Neuron (in vitro differentiated cells): Measurements from ENCODE around the gene CCDC188.

ENCODE experiments used
- H2AFZ ChIP-seq: one replicate; pipeline ENCODE4 v1.6.1; 2013; ENCODE audit warnings: low read depth, mild to moderate bottlenecking, inconsistent platforms, low read length, moderate library complexity
- H3K27me3 ChIP-seq: one replicate; pipeline ENCODE4 v1.6.1; 2013; ENCODE audit warnings: low read length; ENCODE audit not compliant: insufficient read depth
- H3K36me3 ChIP-seq: one replicate; pipeline ENCODE4 v1.6.1; 2013; ENCODE audit warnings: low read length; ENCODE audit not compliant: insufficient read depth
- H3K4me1 ChIP-seq: one replicate; pipeline ENCODE4 v1.6.1; 2013; ENCODE audit warnings: low read length; ENCODE audit not compliant: insufficient read depth
- H3K4me3 ChIP-seq: 2 replicates; pipeline ENCODE4 v1.5.1; 2013; ENCODE audit warnings: mild to moderate bottlenecking, low read length, moderate library complexity
- H3K9me3 ChIP-seq: one replicate; pipeline ENCODE4 v1.6.1; 2013; ENCODE audit warnings: low read length

CCDC188 gene

DNA sequence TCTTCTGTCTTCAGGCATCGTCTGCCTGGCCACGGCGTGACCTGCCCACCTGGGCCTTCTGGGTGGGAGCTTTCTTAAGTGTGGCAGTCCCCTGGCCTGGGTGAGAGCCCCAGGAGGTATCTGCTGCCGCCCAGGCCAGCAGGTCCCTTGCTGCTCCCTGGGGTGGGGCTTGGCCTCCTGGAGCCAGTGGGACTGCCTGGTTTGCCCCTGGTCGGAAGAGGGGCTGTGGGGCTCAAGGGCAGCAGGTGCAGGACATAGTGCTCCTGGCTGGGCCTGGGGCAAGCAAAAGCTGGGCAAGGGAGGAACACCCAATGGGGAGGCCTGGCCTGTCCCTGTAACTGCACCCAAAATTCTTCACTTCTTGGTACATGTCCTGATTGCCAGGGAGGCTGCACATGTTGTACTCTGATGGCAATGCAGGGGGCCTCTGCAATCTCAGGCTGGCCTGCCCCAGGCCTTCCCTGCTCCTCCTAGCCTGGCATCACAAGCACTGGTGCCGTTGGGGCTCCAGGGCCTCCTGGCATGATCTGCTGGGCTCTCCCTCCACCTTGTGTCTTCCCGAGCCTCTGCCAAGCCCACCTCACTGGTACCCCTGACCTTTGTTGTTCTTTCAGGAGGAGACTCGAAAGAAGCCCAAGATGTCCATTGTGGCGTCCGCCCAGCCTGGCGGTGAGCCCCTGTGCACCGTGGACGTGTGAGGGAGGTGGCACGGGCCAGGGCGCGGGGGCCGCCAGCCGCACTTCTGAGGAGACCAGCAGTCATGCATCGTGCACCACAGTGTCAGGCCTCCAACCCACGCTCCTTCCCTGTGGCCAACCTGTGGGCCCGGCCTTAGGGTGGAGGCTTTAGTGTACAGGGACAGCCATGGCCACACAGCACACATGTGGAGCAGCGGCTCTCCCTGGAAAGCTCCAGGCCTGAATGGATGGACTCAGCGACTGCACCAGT lies 41.2 kb downstream of the CCDC188 start:
- no peak overlapping the region for H3K4me3 ChIP-seq
- no peaks in the 10 kb centered on the region for H3K27me3 ChIP-seq
- H2AFZ ChIP-seq: no peak overlapping the region
- peaks cover 91% of the 10 kb centered on the region for H3K36me3 ChIP-seq
- no peaks in the 10 kb centered on the region for H3K4me1 ChIP-seq
- no peaks in the 10 kb centered on the region for H3K9me3 ChIP-seq

DNA sequence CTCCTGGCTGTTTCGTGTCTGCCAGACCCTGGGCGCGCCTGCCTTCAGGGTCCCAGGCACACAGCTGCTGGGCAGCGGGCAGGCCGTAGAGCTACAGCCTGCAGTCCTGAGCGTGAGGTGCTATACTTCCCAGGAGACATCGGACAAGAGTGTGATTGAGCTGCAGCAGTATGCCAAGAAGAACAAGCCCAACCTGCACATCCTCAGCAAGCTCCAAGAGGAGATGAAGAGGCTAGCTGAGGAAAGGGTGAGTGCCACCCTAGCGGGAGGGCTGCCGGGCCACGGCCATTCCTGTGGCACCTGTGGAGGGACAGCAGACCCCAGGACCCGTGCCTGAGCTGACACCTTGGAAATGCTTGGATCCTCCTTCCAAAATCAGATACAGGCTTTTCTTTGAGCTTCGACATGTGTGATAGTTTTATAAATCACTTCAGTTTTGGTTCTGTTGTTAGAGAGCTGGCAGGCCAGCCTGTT lies 42.1 kb downstream of the CCDC188 start:
- Histone ChIP-seq H3K27me3 (no peaks in the 10 kb centered on the region), H2AFZ (no peak overlapping the region), H3K36me3 (peaks cover 89% of the 10 kb centered on the region), H3K4me3 (no peak overlapping the region), H3K4me1 (no peaks in the 10 kb centered on the region), H3K9me3 (no peaks in the 10 kb centered on the region)

DNA sequence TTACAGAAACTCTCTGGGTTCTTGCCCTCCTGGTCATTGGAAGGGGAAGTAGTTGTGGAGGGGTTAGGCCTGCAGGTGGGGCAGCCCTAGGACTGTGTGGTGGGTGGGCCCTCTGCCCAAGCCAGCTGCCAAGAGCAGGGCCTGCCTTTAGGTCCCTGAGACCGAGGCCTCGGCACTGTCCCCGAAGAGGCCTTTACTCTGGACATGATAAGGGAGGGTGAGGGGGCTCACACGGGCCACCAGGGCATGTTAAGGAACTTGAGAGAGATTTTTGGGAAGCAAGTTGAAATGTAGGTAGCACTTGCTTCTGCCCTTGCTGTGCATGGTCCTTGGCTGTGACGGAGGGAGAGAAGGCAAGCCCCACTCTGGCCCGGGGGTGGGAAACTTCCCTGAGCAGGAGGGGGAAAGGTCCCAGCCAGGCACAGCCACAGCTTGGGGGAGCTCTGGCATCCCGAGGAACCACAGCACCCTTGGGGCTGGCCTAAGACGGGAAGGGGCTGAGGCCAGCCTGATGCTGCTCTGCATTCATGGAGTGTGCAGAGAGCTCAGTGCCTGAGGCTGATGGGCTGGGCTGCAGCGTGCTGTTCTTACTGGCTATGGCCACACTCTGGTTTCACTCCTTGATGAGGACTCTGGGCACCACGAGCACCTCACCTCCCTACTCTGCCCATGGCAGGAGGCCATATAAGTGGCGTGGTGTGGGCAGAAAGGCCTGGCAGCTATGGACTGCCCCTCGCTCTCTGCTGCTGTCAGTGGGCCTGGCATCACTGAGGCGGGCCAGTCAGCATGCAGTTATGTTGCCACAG lies 42.7 kb downstream of the CCDC188 start:
- H3K9me3 ChIP-seq: no peaks in the 10 kb centered on the region
- peaks cover 92% of the 10 kb centered on the region for H3K36me3 ChIP-seq
- H3K4me1 ChIP-seq: no peaks in the 10 kb centered on the region
- no peaks in the 10 kb centered on the region for H3K27me3 ChIP-seq
- no peak overlapping the region for H2AFZ ChIP-seq
- no peak overlapping the region for H3K4me3 ChIP-seq

DNA sequence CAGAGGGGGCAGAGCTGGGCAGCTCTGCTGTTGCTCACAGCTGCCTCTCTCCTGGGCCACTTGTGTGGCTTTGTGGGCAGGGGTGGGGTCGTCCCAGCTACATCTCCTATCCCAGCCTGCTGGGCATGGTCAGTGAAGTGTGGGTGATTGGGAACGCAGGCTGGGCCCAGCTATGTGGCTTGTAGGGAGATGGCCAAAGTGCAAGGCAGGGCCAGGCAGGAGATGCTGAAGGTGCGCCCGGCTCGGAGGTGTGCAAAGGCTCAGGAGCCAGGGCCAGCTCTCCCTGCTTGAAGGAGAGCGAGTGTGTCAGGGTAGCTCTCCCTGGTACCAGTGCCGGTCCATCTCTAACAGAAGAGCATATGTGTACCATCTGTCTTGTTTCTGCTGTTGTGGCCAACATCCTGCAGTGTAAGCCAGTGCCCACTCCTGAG lies 43.4 kb downstream of the CCDC188 start:
- H3K4me3 ChIP-seq: no peak overlapping the region
- H3K27me3 ChIP-seq: no peaks in the 10 kb centered on the region
- no peaks in the 10 kb centered on the region for H3K4me1 ChIP-seq
- no peak overlapping the region for H2AFZ ChIP-seq
- peaks cover 91% of the 10 kb centered on the region for H3K36me3 ChIP-seq
- H3K9me3 ChIP-seq: no peaks in the 10 kb centered on the region

DNA sequence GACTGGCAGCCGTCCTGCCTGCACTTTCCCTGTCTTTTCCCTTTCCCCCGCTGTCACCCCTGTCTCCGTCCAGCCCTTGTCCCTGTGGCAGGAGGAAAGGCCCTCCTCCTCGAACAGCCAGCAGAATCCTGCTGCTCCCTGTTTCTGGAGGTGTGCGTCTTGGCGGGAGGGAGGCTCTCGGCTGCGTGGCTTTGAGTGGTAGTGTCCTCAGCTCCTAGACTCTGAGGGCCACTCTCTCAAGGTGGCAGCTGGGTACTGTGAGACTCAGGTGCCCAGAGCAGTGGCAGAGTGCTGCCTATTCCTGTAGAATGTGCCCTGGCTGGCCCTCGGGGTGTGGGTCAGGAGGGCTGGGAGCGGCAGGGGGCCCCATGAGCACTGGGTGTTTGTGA lies 44.0 kb downstream of the CCDC188 start:
- no peaks in the 10 kb centered on the region for H3K27me3 ChIP-seq
- H3K4me1 ChIP-seq: no peaks in the 10 kb centered on the region
- H3K4me3 ChIP-seq: no peak overlapping the region
- no peaks in the 10 kb centered on the region for H3K9me3 ChIP-seq
- peaks cover 90% of the 10 kb centered on the region for H3K36me3 ChIP-seq
- no peak overlapping the region for H2AFZ ChIP-seq

DNA sequence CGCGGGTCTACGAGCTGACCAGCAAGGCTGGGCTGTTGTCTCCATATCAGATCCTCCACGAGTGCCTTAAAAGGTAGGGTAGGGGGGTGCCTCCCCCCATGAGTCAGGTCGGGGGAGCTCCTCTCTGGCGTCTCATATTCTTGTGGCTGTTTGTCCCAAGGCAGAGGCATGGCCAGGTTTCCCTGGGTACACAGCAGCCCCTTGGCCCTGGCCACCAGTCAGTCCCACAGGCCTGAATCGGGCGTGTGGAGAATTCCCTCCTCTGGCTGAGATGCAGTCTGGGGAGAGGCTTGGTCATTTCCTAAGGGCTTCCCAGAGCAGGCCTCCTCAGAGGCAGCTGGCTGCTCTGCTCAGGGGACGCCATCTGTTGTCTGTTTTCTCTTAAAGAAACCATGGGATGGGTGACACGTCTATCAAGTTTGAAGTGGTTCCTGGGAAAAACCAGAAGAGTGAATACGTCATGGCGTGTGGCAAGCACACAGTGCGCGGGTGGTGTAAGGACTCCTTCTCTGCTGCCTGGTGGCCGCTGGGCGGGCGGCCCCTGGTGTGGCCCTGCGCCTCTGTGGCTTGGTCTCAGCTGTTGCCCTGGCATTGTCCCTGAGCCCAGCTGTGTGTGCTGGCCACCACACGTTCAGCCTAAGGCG lies 44.5 kb downstream of the CCDC188 start:
- Histone ChIP-seq H3K9me3 (no peaks in the 10 kb centered on the region), H3K36me3 (peaks cover 92% of the 10 kb centered on the region)

DNA sequence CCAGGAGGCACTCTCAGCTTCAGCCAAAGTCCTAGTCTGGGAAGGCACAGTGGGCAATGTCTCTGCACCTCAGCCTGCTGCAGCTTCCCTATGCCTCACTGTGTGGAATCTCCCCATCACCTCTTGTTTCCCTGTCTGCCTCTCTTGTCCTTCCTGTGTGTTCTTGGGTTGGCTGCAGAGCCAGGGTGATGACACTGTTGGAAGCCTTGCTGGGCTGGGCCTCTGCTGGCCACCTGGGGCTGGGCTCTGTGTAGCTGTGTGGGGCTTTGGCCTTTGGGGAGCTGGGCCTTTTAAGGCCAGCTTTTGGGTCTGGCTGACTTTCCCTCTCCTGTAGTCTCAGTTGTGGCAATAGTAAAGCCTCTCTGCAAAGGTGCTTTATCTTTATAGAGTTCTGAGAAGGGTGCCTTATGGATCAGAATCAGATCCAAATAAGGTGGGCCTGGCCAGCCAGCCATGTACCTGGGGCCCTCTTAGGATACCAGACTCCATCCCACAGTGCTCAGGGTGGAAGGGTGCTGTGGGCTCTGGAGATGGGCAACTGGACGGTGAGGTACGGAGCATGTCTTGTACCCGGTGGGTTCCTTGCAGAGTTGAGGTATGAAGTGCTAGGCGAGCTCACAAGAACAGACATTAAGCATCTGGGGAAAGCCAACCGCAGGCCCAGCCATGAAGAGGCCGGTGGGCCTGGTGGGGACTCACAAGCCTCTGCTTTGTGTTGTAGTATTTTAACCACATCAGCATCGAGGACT lies 45.2 kb downstream of the CCDC188 start:
- H2AFZ ChIP-seq: no peak overlapping the region
- H3K27me3 ChIP-seq: no peaks in the 10 kb centered on the region
- H3K4me1 ChIP-seq: no peaks in the 10 kb centered on the region
- no peak overlapping the region for H3K4me3 ChIP-seq
- peaks cover 93% of the 10 kb centered on the region for H3K36me3 ChIP-seq
- no peaks in the 10 kb centered on the region for H3K9me3 ChIP-seq

More for the DNA sequence above, 44.5 kb downstream of the CCDC188 start:
- Histone ChIP-seq H3K4me3 (no peak overlapping the region), H3K4me1 (no peaks in the 10 kb centered on the region), H2AFZ (no peak overlapping the region), H3K27me3 (no peaks in the 10 kb centered on the region)

DNA sequence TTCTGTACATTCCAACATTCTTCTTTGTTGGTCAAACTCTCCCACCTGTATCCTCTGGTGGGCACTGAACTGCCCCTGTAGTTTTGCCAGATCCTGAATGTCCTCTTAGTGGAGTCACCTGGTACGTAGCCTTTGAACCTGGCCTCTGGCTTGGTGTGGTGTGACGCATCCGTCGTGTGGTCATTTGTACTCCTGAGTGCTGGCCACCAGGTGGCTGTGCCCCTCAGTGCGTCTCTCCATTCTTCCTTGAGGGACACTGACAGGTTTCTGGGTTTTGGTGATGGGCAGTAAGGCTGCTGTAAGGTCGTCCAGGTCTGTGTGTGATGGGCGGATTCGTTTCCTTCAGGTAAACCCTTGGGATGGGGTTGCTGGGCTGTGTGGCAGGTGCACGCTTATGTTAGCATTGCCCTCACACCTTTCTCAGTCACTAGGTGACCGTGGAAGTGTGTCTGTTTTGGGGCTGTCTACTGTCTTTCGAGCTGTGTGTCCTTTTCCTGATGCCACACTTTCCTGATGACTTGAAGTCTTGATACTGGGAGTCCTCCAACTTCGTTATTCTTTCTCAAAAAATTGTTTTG lies 48.6 kb downstream of the CCDC188 start:
- Histone ChIP-seq H3K4me3 (no peak overlapping the region), H2AFZ (no peak overlapping the region), H3K36me3 (peaks cover 90% of the 10 kb centered on the region), H3K27me3 (no peaks in the 10 kb centered on the region), H3K9me3 (no peaks in the 10 kb centered on the region), H3K4me1 (no peaks in the 10 kb centered on the region)

DNA sequence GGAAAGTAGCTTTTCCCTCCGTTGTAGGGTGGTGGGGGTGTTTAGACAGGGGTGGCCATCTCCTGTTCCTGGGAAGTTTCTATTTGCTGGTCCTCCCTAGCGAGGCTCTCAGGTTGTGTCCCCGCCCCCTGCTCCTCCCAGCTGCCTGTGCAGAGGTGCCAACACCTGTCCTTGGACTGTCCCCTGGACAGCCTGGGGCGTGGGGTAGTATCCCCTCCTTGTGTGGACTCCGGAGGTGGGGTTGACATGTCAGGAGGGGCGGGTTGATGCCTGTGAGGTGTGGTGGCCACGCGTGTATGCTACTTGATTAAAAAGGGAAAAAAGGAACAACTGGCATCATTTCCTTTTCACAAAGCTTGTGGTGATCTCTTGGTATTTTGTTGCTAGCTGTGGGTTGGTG lies 49.2 kb downstream of the CCDC188 start:
- Histone ChIP-seq H3K9me3 (no peaks in the 10 kb centered on the region), H3K4me1 (no peaks in the 10 kb centered on the region), H3K27me3 (no peaks in the 10 kb centered on the region), H2AFZ (no peak overlapping the region), H3K4me3 (no peak overlapping the region), H3K36me3 (peaks cover 89% of the 10 kb centered on the region)

DNA sequence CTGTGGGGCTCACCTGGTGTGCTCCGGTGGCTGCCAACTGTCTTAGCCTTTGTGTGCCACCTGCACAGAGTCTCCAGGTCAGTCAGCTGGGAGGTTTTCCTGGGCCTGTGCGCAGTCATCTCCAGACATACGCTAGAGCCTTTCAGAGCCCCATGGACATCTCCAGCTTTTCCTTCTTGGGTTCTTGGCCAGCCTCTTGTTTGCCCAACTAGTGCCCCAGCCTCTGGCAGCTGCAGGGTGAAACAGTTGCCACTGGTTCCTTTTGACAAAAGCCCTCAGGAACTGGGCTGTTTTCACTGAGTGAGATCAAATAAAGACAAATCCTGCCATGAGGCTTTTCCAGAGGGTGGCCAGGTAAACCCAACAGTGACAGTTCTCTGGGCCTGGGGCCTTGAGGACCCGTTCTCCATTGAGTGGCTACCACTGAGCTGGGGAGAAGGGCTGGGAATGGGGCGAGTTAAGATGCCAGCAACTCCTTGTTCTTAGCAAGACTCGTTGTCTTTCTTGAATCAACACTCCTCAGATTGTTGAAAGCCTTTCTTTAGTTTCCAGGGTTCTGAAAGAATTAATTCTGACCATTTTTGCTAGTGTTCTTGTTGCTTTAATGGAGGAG lies 51.6 kb downstream of the CCDC188 start:
- Histone ChIP-seq H3K27me3 (no peaks in the 10 kb centered on the region), H2AFZ (no peak overlapping the region), H3K36me3 (peaks cover 89% of the 10 kb centered on the region), H3K4me3 (no peak overlapping the region), H3K9me3 (no peaks in the 10 kb centered on the region), H3K4me1 (no peaks in the 10 kb centered on the region)
